CD4-positive, CD25-positive, alpha-beta regulatory T cell (primary cell): Measurements from ENCODE around the gene IL2RA. TPM values are rescaled to one million over a fixed set of nuclear protein-coding genes. Genes with fewer than 3 reads are reported as not detected.

ENCODE experiments used
- ATAC-seq, 2 donors: fragments of 150-1000 bp; cut with Tn5 transposase; one replicate each; pipeline ENCODE4 v1.10.0; 2021; ENCODE audit warnings: low read depth in 2 of 2, moderate number of reproducible peaks in 2 of 2, moderate library complexity in 1 of 2
- DNase-seq, 3 donors: peaks; one replicate each; pipeline versions ENCODE4 v3.0.0 to v3.0.0-alpha.2; 2012 to 2022; ENCODE audit warnings: mixed read lengths in 1 of 3
- H3K27ac ChIP-seq: one replicate; pipeline ENCODE4 v1.7.0; 2013; ENCODE audit warnings: mild to moderate bottlenecking, low read length; ENCODE audit not compliant: insufficient read depth, poor library complexity, severe bottlenecking
- H3K27me3 ChIP-seq: one replicate; pipeline ENCODE4 v1.7.0; 2013; ENCODE audit warnings: low read length; ENCODE audit not compliant: control insufficient read depth, insufficient read depth
- H3K36me3 ChIP-seq: one replicate; pipeline ENCODE4 v1.7.0; 2013; ENCODE audit warnings: mild to moderate bottlenecking, low read length, moderate library complexity; ENCODE audit not compliant: control insufficient read depth, insufficient read depth
- H3K4me1 ChIP-seq: 2 replicates; pipeline ENCODE4 v1.7.0; 2013; ENCODE audit warnings: mild to moderate bottlenecking, low read length; ENCODE audit not compliant: insufficient read depth, control insufficient read depth, poor library complexity, severe bottlenecking
- H3K4me3 ChIP-seq: one replicate; pipeline ENCODE4 v1.7.0; 2013; ENCODE audit warnings: low read depth, mild to moderate bottlenecking, low read length, moderate library complexity
- H3K9me3 ChIP-seq, 2 experiments: 1 replicate in 1 of 2; 2 replicates in 1 of 2; pipeline ENCODE4 v1.7.0; 2013; ENCODE audit warnings: low read length in 2 of 2, mild to moderate bottlenecking in 1 of 2, moderate library complexity in 1 of 2; ENCODE audit not compliant: control insufficient read depth in 2 of 2
- H3K27ac Mint-ChIP-seq, 3 donors: one replicate each; pipeline ENCODE4 v1.8.0; 2020 to 2022; ENCODE audit warnings: mild to moderate bottlenecking in 3 of 3, mixed read lengths in 3 of 3, moderate library complexity in 2 of 3
- H3K27me3 Mint-ChIP-seq: one replicate; pipeline ENCODE4 v1.8.0; 2022; ENCODE audit warnings: mild to moderate bottlenecking, mixed read lengths
- H3K36me3 Mint-ChIP-seq: one replicate; pipeline ENCODE4 v1.8.0; 2020; ENCODE audit warnings: mixed read lengths
- H3K4me1 Mint-ChIP-seq, 4 donors: one replicate each; pipeline ENCODE4 v1.8.0; 2020 to 2022; ENCODE audit warnings: mixed read lengths in 4 of 4, mild to moderate bottlenecking in 1 of 4
- H3K4me3 Mint-ChIP-seq, 4 donors: one replicate each; pipeline ENCODE4 v1.8.0; 2020 to 2022; ENCODE audit warnings: mild to moderate bottlenecking in 4 of 4, mixed read lengths in 4 of 4, moderate library complexity in 3 of 4
- H3K9me3 Mint-ChIP-seq, 7 donors: one replicate each; pipeline ENCODE4 v1.8.0; 2020 to 2022; ENCODE audit warnings: mixed read lengths in 7 of 7, mild to moderate bottlenecking in 3 of 7, moderate library complexity in 2 of 7
- polyA plus RNA-seq, 4 donors: library from polyadenylated mRNA; unstranded; fragments of 300-500 nt; fragmentation: Illumina TruSeq; gene quantifications; one replicate each; pipeline ENCODE4 v1.2.3, GENCODE V29; 2021
- total RNA-seq: library from RNA; stranded (reverse); gene quantifications from one replicate; pipeline ENCODE4 v1.2.3, GENCODE V29; 2022

Gene IL2RA
- total and polyA plus RNA-seq, 5 donors from 2014 or later, result 159 to 261 (median 195) TPM

DNA sequence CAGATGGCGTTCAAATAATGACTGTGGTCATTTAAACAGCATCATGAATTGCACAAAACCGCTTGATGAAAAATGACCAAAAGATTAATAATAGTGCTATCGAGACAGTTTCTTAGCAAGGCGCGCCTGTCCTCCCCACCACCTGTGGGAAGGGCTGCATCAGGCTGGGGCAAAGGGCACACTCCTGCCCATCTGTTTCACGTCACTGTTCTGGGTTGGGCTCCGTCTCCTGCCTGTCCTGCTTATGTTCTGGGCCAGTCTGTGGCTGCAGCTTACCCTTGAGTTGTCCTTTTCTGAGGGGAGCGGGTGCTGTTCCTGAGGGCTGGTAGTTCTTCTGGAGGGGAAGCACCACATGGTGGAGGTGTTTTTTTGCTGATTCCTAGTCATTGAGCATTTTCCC lies 40.0 kb upstream of the IL2RA start:
- H3K27me3 Mint-ChIP-seq, result no peaks in the 10 kb centered on the region
- H3K4me3 Mint-ChIP-seq, result no peak overlapping the region
- no peak for DNase-seq
- no peaks in the 10 kb centered on the region for H3K4me1 ChIP-seq
- H3K36me3 Mint-ChIP-seq, result peaks cover 41% of the 10 kb centered on the region
- H3K36me3 ChIP-seq, result peaks cover 80% of the 10 kb centered on the region
- H3K27ac ChIP-seq, result no peak overlapping the region
- peaks cover 23 to 42% (median 34%) of the 10 kb centered on the region in 4 donors for H3K4me1 Mint-ChIP-seq
- H3K9me3 ChIP-seq, result no peaks in the 10 kb centered on the region
- H3K9me3 Mint-ChIP-seq, result no peaks in the 10 kb centered on the region
- H3K27me3 ChIP-seq, result no peaks in the 10 kb centered on the region
- ATAC-seq, result no peak
- H3K27ac Mint-ChIP-seq, result no peak overlapping the region
- no peak overlapping the region for H3K4me3 ChIP-seq

DNA sequence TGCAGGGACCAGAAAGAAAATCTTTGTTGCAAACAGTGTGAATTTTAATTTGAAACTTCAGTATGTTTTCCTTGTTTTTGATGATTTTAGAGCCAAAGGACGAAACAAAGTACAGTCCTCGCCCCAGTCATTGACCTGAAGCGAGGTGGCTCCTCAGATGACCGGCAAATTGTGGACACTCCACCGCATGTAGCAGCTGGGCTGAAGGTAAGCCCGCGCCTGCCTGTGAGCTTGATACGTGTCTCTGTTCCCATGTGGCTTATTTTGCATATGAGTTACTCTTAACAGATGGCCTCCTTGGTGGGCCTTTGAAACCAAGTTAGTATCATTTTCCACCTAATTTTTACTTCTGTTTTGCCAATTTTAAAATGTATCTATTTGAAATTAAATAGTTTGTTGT lies 39.0 kb upstream of the IL2RA start:
- Mint-ChIP-seq H3K27me3 (no peaks in the 10 kb centered on the region), H3K9me3 (no peaks in the 10 kb centered on the region), H3K4me1 (peaks cover 23 to 48% (median 37%) of the 10 kb centered on the region in 4 donors), H3K4me3 (no peak overlapping the region), H3K36me3 (peaks cover 37% of the 10 kb centered on the region), H3K27ac (no peak overlapping the region)
- H3K27me3 ChIP-seq, result no peaks in the 10 kb centered on the region
- peaks cover 2% of the 10 kb centered on the region for H3K4me1 ChIP-seq
- H3K36me3 ChIP-seq, result peaks cover 71% of the 10 kb centered on the region
- DNase-seq (no peak), ATAC-seq (no peak)
- H3K27ac ChIP-seq, result no peak overlapping the region
- H3K9me3 ChIP-seq, result no peaks in the 10 kb centered on the region
- H3K4me3 ChIP-seq, result no peak overlapping the region

DNA sequence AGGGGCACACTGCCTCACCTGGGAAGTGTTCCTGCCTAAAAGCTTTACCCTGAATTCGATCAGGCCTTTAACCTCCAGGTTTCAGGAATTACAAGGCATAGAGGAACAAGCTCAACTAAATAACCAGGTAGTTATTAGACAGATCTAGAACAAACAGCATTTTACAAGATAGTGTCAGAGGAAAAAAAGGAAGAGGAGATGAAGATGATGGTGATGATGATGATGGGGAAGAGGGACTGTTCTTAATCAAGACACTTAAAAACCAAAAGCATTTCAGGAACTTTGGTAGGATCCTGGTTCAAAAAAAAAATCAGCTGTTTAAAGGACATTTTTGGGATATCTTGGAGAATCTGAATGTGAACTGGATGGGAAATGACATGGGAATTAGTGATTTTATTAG lies 38.2 kb upstream of the IL2RA start:
- H3K4me1 Mint-ChIP-seq, result peaks cover 23 to 52% (median 41%) of the 10 kb centered on the region in 4 donors
- peaks cover 33% of the 10 kb centered on the region for H3K36me3 Mint-ChIP-seq
- no peak overlapping the region for H3K4me3 ChIP-seq
- no peaks in the 10 kb centered on the region for H3K9me3 ChIP-seq
- H3K27me3 Mint-ChIP-seq, result no peaks in the 10 kb centered on the region
- H3K27me3 ChIP-seq, result no peaks in the 10 kb centered on the region
- peaks cover 64% of the 10 kb centered on the region for H3K36me3 ChIP-seq
- peak overlapping the region in 1 of 4 donors; percentile 22 for H3K4me3 Mint-ChIP-seq
- H3K27ac Mint-ChIP-seq, result peak overlapping the region; percentile 56 to 90 (median 74)
- H3K9me3 Mint-ChIP-seq, result no peaks in the 10 kb centered on the region
- peaks cover 9% of the 10 kb centered on the region for H3K4me1 ChIP-seq
- no peak for DNase-seq
- H3K27ac ChIP-seq, result no peak overlapping the region
- no peak for ATAC-seq

DNA sequence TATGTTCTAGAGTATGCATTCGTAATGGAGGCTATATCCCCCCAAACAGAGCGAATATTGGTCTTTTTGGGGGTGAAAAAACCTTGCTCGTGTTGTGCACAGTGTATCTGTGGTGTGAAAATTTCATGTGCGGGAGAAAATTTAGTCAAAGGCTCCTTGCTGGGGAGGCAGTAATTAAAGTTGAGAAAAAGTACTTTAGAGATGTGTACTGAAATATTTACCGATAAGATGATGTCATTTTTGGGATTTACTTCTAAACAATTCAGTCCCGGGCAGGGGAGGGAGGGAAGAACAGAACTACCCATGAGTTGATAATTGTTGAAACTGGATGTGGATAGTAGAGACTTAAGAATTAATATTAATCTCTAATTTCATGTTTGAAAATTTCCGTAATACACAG lies 36.0 kb upstream of the IL2RA start:
- DNase-seq (no peak), ATAC-seq (no peak)
- Histone ChIP-seq H3K27ac (no peak overlapping the region), H3K27me3 (no peaks in the 10 kb centered on the region), H3K36me3 (peaks cover 45% of the 10 kb centered on the region), H3K4me1 (peaks cover 18% of the 10 kb centered on the region), H3K9me3 (no peaks in the 10 kb centered on the region), H3K4me3 (no peak overlapping the region)
- H3K27ac Mint-ChIP-seq, result peak overlapping the region in 2 of 3 donors; percentile 9 to 38
- peaks cover 23 to 55% (median 48%) of the 10 kb centered on the region in 4 donors for H3K4me1 Mint-ChIP-seq
- no peak overlapping the region for H3K4me3 Mint-ChIP-seq
- peaks cover 33% of the 10 kb centered on the region for H3K36me3 Mint-ChIP-seq
- no peaks in the 10 kb centered on the region for H3K27me3 Mint-ChIP-seq
- H3K9me3 Mint-ChIP-seq, result no peaks in the 10 kb centered on the region

DNA sequence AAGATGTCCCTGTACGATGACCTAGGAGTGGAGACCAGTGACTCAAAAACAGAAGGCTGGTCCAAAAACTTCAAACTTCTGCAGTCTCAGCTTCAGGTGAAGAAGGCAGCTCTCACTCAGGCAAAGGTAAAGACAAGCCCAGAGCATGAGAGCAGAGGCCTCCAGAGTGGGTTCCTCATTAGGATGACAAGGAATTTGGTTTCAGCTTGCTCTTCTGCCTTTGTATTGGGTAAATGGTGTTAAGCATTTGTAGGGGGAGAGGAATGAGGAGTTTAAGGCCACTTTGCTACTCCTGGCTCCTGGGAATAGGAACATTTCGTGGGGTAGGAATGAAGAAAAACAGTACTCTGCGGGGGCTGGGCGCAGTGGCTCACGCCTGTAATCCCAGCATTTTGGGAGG lies 34.9 kb upstream of the IL2RA start:
- ATAC-seq, result no peak
- H3K4me3 Mint-ChIP-seq, result no peak overlapping the region
- no peaks in the 10 kb centered on the region for H3K27me3 Mint-ChIP-seq
- Histone ChIP-seq H3K27me3 (no peaks in the 10 kb centered on the region), H3K36me3 (peaks cover 34% of the 10 kb centered on the region), H3K27ac (no peak overlapping the region), H3K4me3 (no peak overlapping the region), H3K9me3 (no peaks in the 10 kb centered on the region), H3K4me1 (peaks cover 28% of the 10 kb centered on the region)
- no peaks in the 10 kb centered on the region for H3K9me3 Mint-ChIP-seq
- peaks cover 30 to 58% (median 50%) of the 10 kb centered on the region in 4 donors for H3K4me1 Mint-ChIP-seq
- no peak for DNase-seq
- H3K36me3 Mint-ChIP-seq, result peaks cover 27% of the 10 kb centered on the region
- no peak overlapping the region for H3K27ac Mint-ChIP-seq

DNA sequence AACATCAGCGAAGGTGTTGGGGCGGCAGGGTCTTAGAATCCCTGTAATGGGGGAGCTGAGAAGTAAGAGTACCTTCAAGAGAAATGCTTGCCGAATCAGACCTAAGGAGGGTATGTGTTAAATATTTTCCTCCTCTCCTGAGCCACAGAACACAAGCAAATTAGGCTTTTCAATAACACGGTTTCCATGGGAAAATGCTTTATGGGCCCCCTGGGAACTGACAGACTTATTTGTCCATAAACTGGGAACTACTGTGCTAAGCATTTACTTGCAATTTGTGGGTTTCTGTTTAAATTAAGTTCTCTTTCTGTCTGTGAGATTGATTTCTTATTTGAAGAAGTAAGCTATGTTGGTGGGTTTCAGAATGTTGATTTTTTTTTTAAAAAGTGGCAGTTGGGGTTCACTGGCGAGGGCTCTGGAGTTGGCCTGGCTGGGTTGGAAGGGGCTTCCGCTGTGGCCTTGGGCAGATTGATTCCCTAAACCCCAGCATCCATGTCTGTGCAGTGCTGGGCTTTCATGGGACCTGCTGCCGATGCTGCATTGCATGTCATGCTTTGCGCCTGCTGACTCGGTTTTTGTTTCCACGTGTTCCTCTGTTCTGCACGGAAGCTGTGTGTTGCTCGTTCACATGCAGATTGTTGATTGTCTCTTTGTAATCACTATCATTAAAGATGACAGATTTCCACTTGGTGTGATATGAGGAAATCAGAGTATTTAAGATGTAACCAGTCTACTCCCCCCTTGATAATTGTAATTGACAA lies 33.8 kb upstream of the IL2RA start:
- no peaks in the 10 kb centered on the region for H3K27me3 ChIP-seq
- no peak overlapping the region for H3K27ac ChIP-seq
- H3K36me3 ChIP-seq, result peaks cover 25% of the 10 kb centered on the region
- no peaks in the 10 kb centered on the region for H3K9me3 Mint-ChIP-seq
- peak overlapping the region in 2 of 3 donors; percentile 31 to 80 for H3K27ac Mint-ChIP-seq
- peaks cover 39% of the 10 kb centered on the region for H3K4me1 ChIP-seq
- DNase-seq, result no peak
- H3K4me1 Mint-ChIP-seq, result peaks cover 38 to 69% (median 53%) of the 10 kb centered on the region in 4 donors
- peaks cover 22% of the 10 kb centered on the region for H3K36me3 Mint-ChIP-seq
- peak overlapping the region in 1 of 4 donors; percentile 60 for H3K4me3 Mint-ChIP-seq
- ATAC-seq, result no peak
- no peaks in the 10 kb centered on the region for H3K27me3 Mint-ChIP-seq
- no peak overlapping the region for H3K4me3 ChIP-seq
- no peaks in the 10 kb centered on the region for H3K9me3 ChIP-seq

DNA sequence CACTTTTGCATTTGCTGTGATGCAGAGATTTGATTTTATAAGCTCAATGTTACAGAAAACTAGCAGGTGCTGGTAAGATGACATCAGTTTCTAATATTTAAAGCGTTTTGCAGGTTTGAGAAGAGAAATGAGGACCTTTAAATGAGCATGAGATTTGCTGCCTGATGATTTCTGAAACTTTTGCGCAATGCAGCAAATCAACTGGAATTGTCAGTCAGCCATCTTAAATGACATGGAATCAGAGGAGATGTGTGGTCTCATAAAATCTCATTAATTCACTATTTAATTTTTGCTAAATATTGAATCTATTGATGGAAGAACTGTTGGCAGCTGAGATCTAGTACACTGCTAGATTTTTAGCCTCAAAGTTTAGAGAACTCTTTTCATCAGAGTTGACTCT lies 30.6 kb upstream of the IL2RA start:
- Histone ChIP-seq H3K36me3 (peaks cover 2% of the 10 kb centered on the region), H3K4me1 (peaks cover 67% of the 10 kb centered on the region), H3K27me3 (no peaks in the 10 kb centered on the region), H3K4me3 (peak overlapping the region; percentile 53), H3K27ac (peak overlapping the region; percentile 16), H3K9me3 (no peaks in the 10 kb centered on the region)
- H3K4me3 Mint-ChIP-seq, result peak overlapping the region; percentile 58 to 91 (median 73)
- H3K27me3 Mint-ChIP-seq, result no peaks in the 10 kb centered on the region
- peak overlapping the region in 1 of 3 donors; percentile 67 for H3K27ac Mint-ChIP-seq
- DNase-seq (no peak), ATAC-seq (no peak)
- H3K9me3 Mint-ChIP-seq, result no peaks in the 10 kb centered on the region
- H3K36me3 Mint-ChIP-seq, result peaks cover 9% of the 10 kb centered on the region
- peaks cover 45 to 82% (median 62%) of the 10 kb centered on the region in 4 donors for H3K4me1 Mint-ChIP-seq

DNA sequence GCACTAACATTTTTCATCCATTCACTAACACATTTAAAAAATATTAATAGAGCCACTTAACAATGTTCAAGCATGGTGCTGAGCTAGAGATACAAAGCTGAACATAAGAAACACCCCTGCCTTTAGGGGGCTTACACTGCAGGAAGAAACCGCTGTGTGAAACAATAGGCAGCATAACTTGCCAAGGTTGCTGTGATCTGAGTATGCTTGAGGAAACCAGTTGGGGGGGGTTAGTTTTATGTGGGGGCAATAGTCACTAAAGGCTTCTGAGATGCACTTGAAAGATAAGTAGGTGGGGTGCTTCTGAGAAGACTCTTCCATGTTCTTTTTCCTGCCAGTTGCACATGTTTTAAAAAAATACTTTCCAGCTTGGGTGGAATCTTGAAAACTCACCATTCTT lies 29.5 kb upstream of the IL2RA start:
- Histone ChIP-seq H3K4me1 (peaks cover 78% of the 10 kb centered on the region), H3K27ac (peak overlapping the region; percentile 16), H3K27me3 (no peaks in the 10 kb centered on the region), H3K9me3 (no peaks in the 10 kb centered on the region), H3K36me3 (no peaks in the 10 kb centered on the region), H3K4me3 (peak overlapping the region; percentile 53)
- ATAC-seq (no peak), DNase-seq (peak in 1 of 3 donors; percentile 69)
- Mint-ChIP-seq H3K4me1 (peaks cover 52 to 85% (median 69%) of the 10 kb centered on the region in 4 donors), H3K36me3 (no peaks in the 10 kb centered on the region), H3K9me3 (no peaks in the 10 kb centered on the region), H3K4me3 (peak overlapping the region; percentile 61 to 87 (median 70)), H3K27ac (peak overlapping the region; percentile 75 to 78 (median 76)), H3K27me3 (no peaks in the 10 kb centered on the region)
